C4-2B (cell line): ENCODE measurements around the gene UBE2E1.

Experiments
- H3K27ac ChIP-seq: fragments of 450-650 bp; 2 replicates; pipeline ENCODE4 v1.5.1; 2017
- CTCF ChIP-seq: fragments of 450-650 bp; conservative IDR thresholded peaks from 2 replicates; pipeline ENCODE4 v1.5.1; 2017; ENCODE audit warnings: mild to moderate bottlenecking
- ZFX ChIP-seq: fragments of 450-650 bp; IDR thresholded peaks from 2 replicates; pipeline ENCODE4 v1.6.1; 2017

UBE2E1 gene

DNA sequence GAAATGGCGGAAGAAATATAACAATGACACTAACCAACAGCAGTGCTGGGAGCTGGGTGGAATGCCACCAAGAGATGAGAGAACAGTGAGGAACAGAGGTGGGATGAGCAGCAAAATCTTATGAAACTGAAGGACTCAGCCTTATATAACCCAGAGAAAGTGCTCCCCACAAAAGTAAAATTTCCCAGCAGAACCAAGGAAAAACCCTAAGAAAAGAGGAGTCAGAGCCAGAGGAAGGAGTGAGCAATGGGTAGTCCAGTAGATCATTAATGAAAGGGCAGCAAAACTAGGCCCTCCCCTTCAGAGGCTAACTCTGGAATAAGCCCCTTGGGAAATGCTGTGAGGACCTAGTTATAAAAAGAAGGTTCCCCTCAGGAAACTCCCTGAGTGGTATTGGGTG lies 24.7 kb upstream of the UBE2E1 start:
- TF ChIP-seq ZFX (no peak), CTCF (no peak)
- H3K27ac ChIP-seq = no peak overlapping the region

DNA sequence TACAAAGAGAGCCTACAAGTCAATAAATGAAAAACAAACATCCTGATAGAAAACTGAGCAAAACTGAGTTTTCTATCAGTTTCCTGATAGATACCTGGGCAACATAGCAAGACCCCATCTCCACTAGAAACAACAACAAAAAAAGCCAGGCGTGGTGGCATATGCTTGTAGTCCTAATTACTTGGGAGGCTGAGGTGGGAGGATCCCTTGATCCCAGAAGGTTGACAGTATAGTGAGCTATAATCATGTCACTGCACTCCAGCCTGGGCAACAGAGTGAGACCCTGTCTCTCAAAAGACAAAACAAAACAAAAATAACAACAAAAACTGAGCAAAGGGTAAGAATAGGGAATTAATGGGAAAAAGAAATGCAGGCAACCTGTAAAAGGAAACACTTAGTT lies 23.9 kb upstream of the UBE2E1 start:
- TF ChIP-seq ZFX = no peak
- no peak for TF ChIP-seq CTCF
- H3K27ac ChIP-seq = no peak overlapping the region

DNA sequence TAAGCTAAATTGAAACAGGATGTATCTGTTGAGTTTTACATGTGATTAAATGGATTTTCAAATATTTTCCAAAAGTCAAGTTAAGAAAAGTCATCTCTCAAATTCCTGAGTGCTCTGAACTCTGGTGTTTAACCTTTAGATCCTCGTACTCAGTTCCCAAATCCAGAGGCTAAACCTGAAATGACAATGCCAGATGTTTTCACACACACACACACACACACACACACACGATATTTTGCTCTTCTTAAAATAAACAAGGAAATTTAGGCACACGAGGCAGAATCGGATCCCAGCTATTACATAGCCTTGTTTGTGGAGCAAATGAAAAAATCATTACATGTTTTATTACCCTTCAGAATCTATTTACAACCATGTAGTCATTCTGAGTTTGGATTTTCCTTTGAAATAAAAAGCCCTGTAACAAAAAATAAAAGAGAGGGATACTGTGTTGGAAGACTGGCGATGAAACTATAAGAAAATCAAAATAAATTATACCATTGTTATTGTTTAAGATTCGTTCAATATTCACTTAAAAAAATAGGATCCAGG lies 20.6 kb upstream of the UBE2E1 start:
- TF ChIP-seq ZFX (no peak), CTCF (no peak)
- no peak overlapping the region for H3K27ac ChIP-seq

GRCh38 chr3:23785882-23786281 lies 19.9 kb upstream of the UBE2E1 start:
- no peak overlapping the region for H3K27ac ChIP-seq
- TF ChIP-seq ZFX (no peak), CTCF (no peak)

DNA sequence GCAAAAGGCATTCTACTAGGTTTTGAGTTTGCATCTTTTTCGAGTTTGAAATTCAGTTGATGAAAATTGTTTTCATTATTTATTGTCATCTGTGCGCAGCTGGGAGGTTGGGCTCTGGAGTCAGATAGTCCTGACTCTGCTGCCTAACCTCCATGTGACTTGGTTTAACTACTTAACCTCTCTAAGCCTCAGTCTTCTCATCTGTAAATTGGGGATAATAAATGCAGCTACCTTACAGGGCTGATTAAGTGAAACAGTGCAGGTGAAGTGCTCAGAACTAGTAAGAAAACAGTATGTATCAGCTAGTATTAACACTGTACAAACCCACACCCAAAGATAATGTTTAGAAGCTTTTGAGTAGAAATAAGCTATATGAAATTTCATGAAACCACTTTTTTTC lies 14.1 kb upstream of the UBE2E1 start:
- H3K27ac ChIP-seq = no peak overlapping the region
- TF ChIP-seq ZFX (no peak), CTCF (no peak)

GRCh38 chr3:23793528-23794134 lies 12.1 kb upstream of the UBE2E1 start:
- TF ChIP-seq CTCF = no peak
- no peak for TF ChIP-seq ZFX
- no peak overlapping the region for H3K27ac ChIP-seq

DNA sequence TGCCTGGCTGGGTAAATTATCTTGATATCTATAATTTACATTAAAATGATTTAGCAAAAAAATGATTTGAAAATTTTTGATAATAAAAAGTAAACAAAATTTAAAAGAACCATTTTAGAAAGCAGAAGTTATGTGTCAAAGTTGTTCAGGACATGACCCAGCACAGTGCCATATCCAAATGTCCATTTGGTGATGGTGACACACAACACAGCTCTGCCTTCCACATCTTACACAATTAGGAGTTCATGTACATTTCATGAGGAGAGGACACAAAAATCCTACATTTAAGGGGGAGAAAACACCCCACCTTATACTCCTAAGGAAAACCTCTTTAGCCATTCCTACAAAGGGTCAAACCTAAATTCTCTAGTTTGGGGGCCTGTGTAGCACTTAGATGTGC lies 10.7 kb upstream of the UBE2E1 start:
- TF ChIP-seq CTCF (no peak), ZFX (no peak)

More for the DNA sequence above, 10.7 kb upstream of the UBE2E1 start:
- H3K27ac ChIP-seq = no peak overlapping the region
